GM23248 (cell line): ENCODE data around the gene MZT2A. TPM values are rescaled to one million over a fixed set of nuclear protein-coding genes. Genes with fewer than 3 reads are reported as not detected.
"Not testable (repeated sequence)": the region's sequence is repeated elsewhere in the genome, so short reads cannot be mapped to it uniquely, and the experiment has no call there.

Source experiments
- DNase-seq: peaks from one replicate; pipeline ENCODE4 v3.0.0-alpha.2; 2015
- H2AFZ ChIP-seq: fragments of 200-600 bp; sonication (generic); 2 replicates; pipeline ENCODE4 v1.6.1; 2016; ENCODE audit warnings: antibody characterized with exemption
- H3F3A ChIP-seq: fragments of 200-600 bp; sonication (generic); 2 replicates; pipeline ENCODE4 v1.6.1; 2016; ENCODE audit warnings: mild to moderate bottlenecking, antibody characterized with exemption, mixed run types; ENCODE audit not compliant: insufficient read depth
- H3K27ac ChIP-seq: fragments of 200-600 bp; sonication (generic); 2 replicates; pipeline ENCODE4 v1.5.1; 2016; ENCODE audit warnings: mild to moderate bottlenecking
- H3K27me3 ChIP-seq: fragments of 200-600 bp; sonication (generic); replicated peaks from 2 replicates; pipeline ENCODE4 v1.6.1; 2016; ENCODE audit warnings: mild to moderate bottlenecking; ENCODE audit not compliant: insufficient read depth
- H3K36me3 ChIP-seq: fragments of 200-600 bp; sonication (generic); 2 replicates; pipeline ENCODE4 v1.6.1; 2016; ENCODE audit warnings: low read depth, mild to moderate bottlenecking
- H3K4me1 ChIP-seq: fragments of 200-600 bp; sonication (generic); 2 replicates; pipeline ENCODE4 v1.6.1; 2016; ENCODE audit warnings: mild to moderate bottlenecking; ENCODE audit not compliant: insufficient read depth
- H3K4me2 ChIP-seq: fragments of 200-600 bp; sonication (generic); one replicate; pipeline ENCODE4 v1.6.1; 2016; ENCODE audit warnings: mild to moderate bottlenecking; ENCODE audit not compliant: unreplicated experiment
- H3K4me3 ChIP-seq: fragments of 200-600 bp; sonication (generic); 2 replicates; pipeline ENCODE4 v1.5.1; 2016; ENCODE audit warnings: mild to moderate bottlenecking
- H3K79me2 ChIP-seq: fragments of 200-600 bp; sonication (generic); 2 replicates; pipeline ENCODE4 v1.6.1; 2016; ENCODE audit warnings: mild to moderate bottlenecking; ENCODE audit not compliant: insufficient read depth
- H3K9ac ChIP-seq: fragments of 200-600 bp; sonication (generic); 2 replicates; pipeline ENCODE4 v1.6.1; 2016; ENCODE audit warnings: mild to moderate bottlenecking
- H3K9me2 ChIP-seq: fragments of 200-600 bp; sonication (generic); 2 replicates; pipeline ENCODE4 v1.6.1; 2016; ENCODE audit warnings: mixed run types, mild to moderate bottlenecking, moderate library complexity; ENCODE audit not compliant: insufficient read depth
- H3K9me3 ChIP-seq: fragments of 200-600 bp; sonication (generic); one replicate; pipeline ENCODE4 v1.6.1; 2017; ENCODE audit warnings: low read depth
- H4K20me1 ChIP-seq: fragments of 200-600 bp; sonication (generic); 2 replicates; pipeline ENCODE4 v1.6.0; 2016; ENCODE audit not compliant: insufficient read depth
- EZH2 ChIP-seq: fragments of 200-600 bp; sonication (generic); IDR thresholded peaks from 2 replicates; pipeline ENCODE4 v1.6.1; 2018; ENCODE audit warnings: antibody characterized with exemption, mild to moderate bottlenecking; ENCODE audit not compliant: insufficient read depth, poor library complexity, severe bottlenecking
- EZH2phosphoT487 ChIP-seq: fragments of 200-600 bp; sonication (generic); IDR thresholded peaks from 2 replicates; pipeline ENCODE4 v1.6.1; 2018; ENCODE audit warnings: antibody characterized with exemption, moderate library complexity, mild to moderate bottlenecking, low read depth; ENCODE audit not compliant: insufficient read depth
- WGBS, 2 experiments: methylation state at CpG; one replicate each; pipeline ENCODE4 v1.1.6; 2015 to 2017; ENCODE audit warnings: low lambda C conversion rate in 2 of 2, low coverage in 1 of 2; ENCODE audit errors: missing lambda C conversion rate in 2 of 2; 5-methylcytosine and 5-hydroxymethylcytosine counted together
- in situ Hi-C: fragments of 300-500 bp; cut with MboI; formaldehyde crosslinking; loops from 2 replicates; pipeline ENCODE4 v1.15.0; 2020
- polyA plus RNA-seq: library from polyadenylated mRNA; unstranded; fragments of >200 nt; fragmentation: Nextera tagmentation; extraction: Ambion mirVana; gene quantifications from 2 replicates; pipeline ENCODE4 v1.2.1, GENCODE V29; 2016
- total RNA-seq: library from RNA; depleted of rRNA; stranded (reverse); fragments of >200 nt; shearing (Covaris generic); gene quantifications from 2 replicates; pipeline ENCODE4 v1.2.3, GENCODE V29; 2014

Gene MZT2A
- total and polyA plus RNA-seq, 2 experiments from 2014 or later, result 41.4 to 88.8 TPM

DNA sequence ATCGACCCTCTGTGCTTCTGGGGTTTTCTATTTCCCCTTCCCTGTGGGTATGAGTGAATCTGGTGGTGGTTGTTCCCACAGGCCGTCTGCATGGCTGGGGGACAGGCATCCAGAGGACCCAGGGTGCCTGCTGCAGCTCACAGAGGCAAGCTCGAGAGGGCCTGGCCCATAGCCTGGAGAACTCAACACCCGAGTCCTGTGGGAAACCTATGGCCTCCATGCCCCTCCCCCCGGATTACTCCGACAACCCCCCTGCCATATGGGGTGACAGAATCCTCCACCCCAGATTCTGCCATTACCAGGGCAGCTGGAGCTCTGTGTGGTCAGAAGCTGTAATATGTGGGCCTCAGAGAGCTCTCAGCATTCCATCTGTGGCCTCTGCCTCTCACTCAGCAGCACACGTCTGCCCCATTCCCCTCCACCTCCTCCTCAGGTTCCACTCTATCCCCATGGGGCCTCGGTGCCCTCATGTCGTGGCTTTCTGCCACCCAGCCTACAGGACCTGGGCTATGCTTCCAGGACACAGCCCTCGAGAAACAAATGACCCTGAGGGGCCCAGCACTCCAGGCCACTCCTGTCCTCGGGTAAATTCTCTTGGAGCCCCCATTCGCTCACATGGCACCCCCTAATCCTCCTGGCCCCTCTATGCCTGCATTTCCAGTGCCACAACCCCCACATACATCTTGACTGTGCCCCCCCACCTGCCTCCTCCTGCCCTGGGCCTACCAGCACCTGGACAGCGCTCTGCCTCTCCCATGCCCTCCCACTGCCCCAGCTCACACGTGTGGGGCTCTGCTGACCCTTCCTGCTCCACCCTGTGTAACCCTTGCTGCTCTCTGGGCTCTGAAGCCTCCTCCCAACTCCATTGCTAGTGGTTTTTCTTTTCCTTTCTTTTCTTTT, 3.6 kb downstream of the MZT2A start:
- in situ Hi-C loops, result no loop called here
- TF ChIP-seq EZH2phosphoT487 (no peak), EZH2 (no peak)
- Histone ChIP-seq H3K36me3 (no peaks in the 10 kb centered on the region), H2AFZ (no peak overlapping the region), H3K9me3 (no peaks in the 10 kb centered on the region), H3F3A (no peaks in the 10 kb centered on the region), H3K4me2 (no peak overlapping the region), H3K79me2 (peaks cover 24% of the 10 kb centered on the region), H4K20me1 (no peaks in the 10 kb centered on the region), H3K27me3 (no peaks in the 10 kb centered on the region), H3K9ac (no peak overlapping the region), H3K4me3 (no peak overlapping the region), H3K27ac (no peak overlapping the region), H3K9me2 (no peaks in the 10 kb centered on the region), H3K4me1 (no peaks in the 10 kb centered on the region)
- DNase-seq, result no peak
- WGBS, 2 experiments, result 72 to 73% methylated on average over 12 to 14 of the region's 14 CpGs

DNA sequence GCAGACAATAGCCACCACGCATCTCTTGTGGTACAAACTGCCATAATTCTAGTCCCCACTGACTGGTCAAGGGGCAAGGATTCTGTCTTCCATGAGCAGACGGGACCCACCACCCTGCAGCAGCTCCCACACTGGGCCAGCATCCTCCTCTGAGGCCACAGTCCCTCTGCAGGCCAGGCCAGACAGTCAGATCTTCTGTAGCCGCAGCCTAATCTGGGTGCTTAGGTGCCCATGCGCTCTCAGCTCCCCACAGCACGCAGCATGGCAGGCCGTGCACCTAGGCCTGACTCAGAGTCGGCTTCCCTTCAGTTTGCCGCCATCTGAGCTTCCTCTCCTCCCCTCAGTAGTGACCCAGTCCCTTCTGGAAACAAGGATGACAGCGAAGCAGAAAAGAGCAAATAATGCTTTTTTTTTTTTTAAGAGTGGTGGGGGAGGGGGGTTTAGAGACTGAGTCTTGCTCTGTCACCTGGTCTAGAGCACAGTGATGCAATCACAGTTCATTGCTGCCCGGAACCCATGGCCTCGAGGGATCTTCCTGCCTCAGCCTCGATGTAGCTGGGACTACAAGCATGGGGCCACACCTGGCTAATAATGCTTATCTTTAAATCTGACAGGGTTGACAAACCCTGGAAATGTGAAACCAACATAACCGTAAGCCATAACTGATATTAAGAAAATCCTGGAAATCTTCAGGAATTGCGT, 5.8 kb downstream of the MZT2A start:
- peaks cover 15% of the 10 kb centered on the region; the same call in 1 of the 2 replicates for H3K79me2 ChIP-seq
- H3K27ac ChIP-seq, H3K27me3 ChIP-seq, H3K4me1 ChIP-seq, H4K20me1 ChIP-seq, H3K4me2 ChIP-seq, H3K9ac ChIP-seq, H3F3A ChIP-seq, H3K9me3 ChIP-seq, H3K36me3 ChIP-seq, H2AFZ ChIP-seq, in situ Hi-C loops, H3K9me2 ChIP-seq, DNase-seq, H3K4me3 ChIP-seq: not testable (repeated sequence)
- 93 to 94% methylated on average over 12 to 13 of the region's 14 CpGs for WGBS, 2 experiments

GRCh38 chr2:131484906-131485460, 7.2 kb downstream of the MZT2A start:
- H3K9me3 ChIP-seq, in situ Hi-C loops, H3K9ac ChIP-seq, H3K79me2 ChIP-seq, H3K4me3 ChIP-seq, H3K27ac ChIP-seq, H3K9me2 ChIP-seq, H3K27me3 ChIP-seq, H3F3A ChIP-seq, H2AFZ ChIP-seq, H4K20me1 ChIP-seq, H3K4me2 ChIP-seq, H3K4me1 ChIP-seq, H3K36me3 ChIP-seq, DNase-seq: not testable (repeated sequence)
- WGBS, 2 experiments, result 77 to 84% methylated on average over 11 of the region's 11 CpGs

DNA sequence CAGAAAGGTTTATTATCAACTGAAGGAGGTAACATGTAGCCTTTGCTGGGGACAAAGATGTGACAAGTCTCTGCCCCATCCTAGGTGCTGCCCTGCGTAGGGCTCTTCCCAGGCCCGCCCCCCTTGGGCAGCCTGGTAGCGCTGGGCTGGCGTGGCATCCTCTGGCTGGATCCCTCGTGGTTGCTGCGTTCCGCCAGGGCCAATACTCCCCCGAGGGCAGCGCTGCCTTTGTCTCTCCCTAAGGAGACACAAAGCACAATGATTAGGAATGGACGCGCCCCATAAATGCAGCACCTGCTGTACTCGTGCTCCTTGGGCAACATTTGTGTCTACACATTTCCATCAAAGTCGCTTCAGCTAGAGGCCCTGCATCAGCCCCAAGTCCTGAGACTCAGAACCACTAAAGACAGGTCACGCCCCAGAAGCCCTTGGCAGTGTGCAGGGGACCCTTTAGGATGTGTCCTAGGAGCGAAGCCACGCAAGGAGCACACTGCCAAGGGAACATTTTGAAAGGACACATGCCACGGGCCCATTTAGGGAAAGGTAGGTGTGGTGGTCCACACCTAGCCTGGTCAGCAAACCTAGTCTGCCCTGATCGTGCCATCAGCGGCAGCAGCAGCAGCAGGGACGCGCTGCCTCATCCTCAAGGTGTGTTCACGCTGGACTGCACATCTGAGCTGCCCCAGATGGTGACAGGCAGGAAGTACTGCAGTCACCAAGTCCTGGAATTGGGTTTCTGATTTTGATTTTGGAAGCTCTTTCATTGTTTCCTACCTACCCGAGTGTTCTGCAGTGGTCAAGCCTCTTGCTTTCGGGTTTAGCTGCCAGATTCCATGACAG, 8.0 kb downstream of the MZT2A start:
- H3F3A ChIP-seq, H3K4me1 ChIP-seq, in situ Hi-C loops, H3K9me2 ChIP-seq, H3K9ac ChIP-seq, H3K36me3 ChIP-seq, H3K9me3 ChIP-seq, H3K27ac ChIP-seq, H3K4me2 ChIP-seq, DNase-seq, H3K79me2 ChIP-seq, H3K4me3 ChIP-seq, H2AFZ ChIP-seq, H3K27me3 ChIP-seq, H4K20me1 ChIP-seq: not testable (repeated sequence)
- WGBS, 2 experiments, result 90 to 92% methylated on average over 21 of the region's 24 CpGs

DNA sequence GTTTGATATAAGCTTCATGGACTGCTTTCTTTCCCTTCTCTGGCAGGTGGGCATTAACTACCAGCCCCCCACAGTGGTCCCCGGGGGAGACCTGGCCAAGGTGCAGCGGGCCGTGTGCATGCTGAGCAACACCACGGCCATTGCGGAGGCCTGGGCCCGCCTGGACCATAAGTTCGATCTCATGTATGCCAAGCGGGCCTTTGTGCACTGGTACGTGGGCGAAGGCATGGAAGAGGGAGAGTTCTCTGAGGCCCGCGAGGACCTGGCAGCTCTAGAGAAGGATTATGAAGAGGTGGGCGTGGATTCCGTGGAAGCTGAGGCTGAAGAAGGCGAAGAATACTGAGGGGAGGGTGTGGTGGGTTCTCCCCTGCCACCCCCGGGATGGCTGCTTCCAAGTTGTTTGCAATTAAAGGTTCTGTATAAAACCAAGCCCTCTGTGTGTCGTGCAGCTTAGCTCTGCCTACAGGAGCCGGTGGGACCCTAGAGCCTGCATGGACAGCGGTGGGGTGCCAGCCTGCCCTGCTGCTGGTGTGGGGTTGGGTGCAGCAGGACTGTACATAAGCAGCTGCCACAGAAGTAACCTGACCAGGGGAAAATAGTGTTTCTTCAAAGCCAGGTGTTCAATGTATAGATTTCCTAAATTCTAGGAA, 9.6 kb downstream of the MZT2A start:
- H3K9ac ChIP-seq, H3K27me3 ChIP-seq, H3K79me2 ChIP-seq, H3K4me1 ChIP-seq, H3F3A ChIP-seq, H3K27ac ChIP-seq, in situ Hi-C loops, H3K4me2 ChIP-seq, H3K36me3 ChIP-seq, DNase-seq, H3K4me3 ChIP-seq, H2AFZ ChIP-seq, H4K20me1 ChIP-seq, H3K9me2 ChIP-seq, H3K9me3 ChIP-seq: not testable (repeated sequence)
- 90 to 92% methylated on average over 18 to 19 of the region's 19 CpGs for WGBS, 2 experiments

DNA sequence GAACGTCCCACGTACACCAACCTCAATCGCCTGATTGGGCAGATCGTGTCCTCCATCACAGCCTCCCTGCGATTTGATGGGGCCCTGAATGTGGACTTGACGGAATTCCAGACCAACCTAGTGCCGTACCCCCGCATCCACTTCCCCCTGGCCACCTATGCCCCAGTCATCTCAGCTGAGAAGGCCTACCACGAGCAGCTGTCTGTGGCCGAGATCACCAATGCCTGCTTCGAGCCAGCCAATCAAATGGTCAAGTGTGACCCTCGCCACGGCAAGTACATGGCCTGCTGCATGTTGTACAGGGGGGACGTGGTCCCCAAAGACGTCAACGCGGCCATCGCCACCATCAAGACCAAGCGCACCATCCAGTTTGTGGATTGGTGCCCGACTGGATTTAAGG, 11.8 kb downstream of the MZT2A start:
- H3K36me3 ChIP-seq, in situ Hi-C loops, H3K4me2 ChIP-seq, H3F3A ChIP-seq, H3K27ac ChIP-seq, H3K27me3 ChIP-seq, H2AFZ ChIP-seq, DNase-seq, H3K9me3 ChIP-seq, H3K79me2 ChIP-seq, H3K9me2 ChIP-seq, H4K20me1 ChIP-seq, H3K9ac ChIP-seq, H3K4me3 ChIP-seq, H3K4me1 ChIP-seq: not testable (repeated sequence)
- 100% methylated on average over 12 to 16 of the region's 20 CpGs for WGBS, 2 experiments
